Measurements from ENCODE around the gene CD24.

Gene CD24

DNA sequence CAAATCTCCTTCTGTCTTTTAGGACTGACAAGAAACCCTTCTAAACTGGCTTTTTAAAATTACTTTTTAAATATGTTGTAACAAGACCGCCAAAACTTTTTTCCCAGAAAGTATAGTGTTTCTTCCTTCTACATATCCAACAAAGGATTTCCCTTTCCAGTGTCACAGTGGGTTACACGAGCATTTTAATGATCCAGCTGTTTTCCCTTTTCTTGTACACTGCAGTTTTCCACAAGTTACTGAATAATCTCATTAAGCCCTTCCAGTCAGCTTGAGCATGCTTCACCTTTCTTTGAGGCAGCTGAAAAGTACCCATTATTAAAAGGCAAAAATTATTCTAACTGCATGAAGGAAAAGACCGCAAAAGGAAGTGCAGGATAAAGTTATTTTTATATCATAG lies 48.6 kb downstream of the CD24 start:
- TF ChIP-seq ZC3H10 (CRISPR knock-in tag; IDR thresholded peaks at IDR 0.05) (no peak), OSR1 (CRISPR knock-in tag; IDR thresholded peaks at IDR 0.05) (no peak), ZNF8 (CRISPR knock-in tag; IDR thresholded peaks at IDR 0.05) (no peak), RARB (CRISPR knock-in tag; IDR thresholded peaks at IDR 0.05) (no peak), ESRRG (CRISPR knock-in tag; IDR thresholded peaks at IDR 0.05) (no peak), ZNF70 (CRISPR knock-in tag; IDR thresholded peaks at IDR 0.05) (no peak), TOX (CRISPR knock-in tag; IDR thresholded peaks at IDR 0.05; ENCODE audit: borderline replicate concordance) (no peak), TCF4 (CRISPR knock-in tag; IDR thresholded peaks at IDR 0.05; ENCODE audit: borderline replicate concordance) (no peak), ARNTL (CRISPR knock-in tag; IDR thresholded peaks at IDR 0.05; ENCODE audit: borderline replicate concordance, low read depth) (no peak), ZFP3 (CRISPR knock-in tag; IDR thresholded peaks at IDR 0.05) (no peak), ZNF565 (CRISPR knock-in tag; conservative IDR thresholded peaks at IDR 0.05; ENCODE audit: low read depth) (no peak)
- TF ChIP-seq, protein P1, sequence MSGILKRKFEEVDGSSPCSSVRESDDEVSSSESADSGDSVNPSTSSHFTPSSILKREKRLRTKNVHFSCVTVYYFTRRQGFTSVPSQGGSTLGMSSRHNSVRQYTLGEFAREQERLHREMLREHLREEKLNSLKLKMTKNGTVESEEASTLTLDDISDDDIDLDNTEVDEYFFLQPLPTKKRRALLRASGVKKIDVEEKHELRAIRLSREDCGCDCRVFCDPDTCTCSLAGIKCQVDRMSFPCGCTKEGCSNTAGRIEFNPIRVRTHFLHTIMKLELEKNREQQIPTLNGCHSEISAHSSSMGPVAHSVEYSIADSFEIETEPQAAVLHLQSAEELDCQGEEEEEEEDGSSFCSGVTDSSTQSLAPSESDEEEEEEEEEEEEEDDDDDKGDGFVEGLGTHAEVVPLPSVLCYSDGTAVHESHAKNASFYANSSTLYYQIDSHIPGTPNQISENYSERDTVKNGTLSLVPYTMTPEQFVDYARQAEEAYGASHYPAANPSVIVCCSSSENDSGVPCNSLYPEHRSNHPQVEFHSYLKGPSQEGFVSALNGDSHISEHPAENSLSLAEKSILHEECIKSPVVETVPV (CRISPR knock-in tag; IDR thresholded peaks at IDR 0.05): no peak
- TF ChIP-seq, protein P2, sequence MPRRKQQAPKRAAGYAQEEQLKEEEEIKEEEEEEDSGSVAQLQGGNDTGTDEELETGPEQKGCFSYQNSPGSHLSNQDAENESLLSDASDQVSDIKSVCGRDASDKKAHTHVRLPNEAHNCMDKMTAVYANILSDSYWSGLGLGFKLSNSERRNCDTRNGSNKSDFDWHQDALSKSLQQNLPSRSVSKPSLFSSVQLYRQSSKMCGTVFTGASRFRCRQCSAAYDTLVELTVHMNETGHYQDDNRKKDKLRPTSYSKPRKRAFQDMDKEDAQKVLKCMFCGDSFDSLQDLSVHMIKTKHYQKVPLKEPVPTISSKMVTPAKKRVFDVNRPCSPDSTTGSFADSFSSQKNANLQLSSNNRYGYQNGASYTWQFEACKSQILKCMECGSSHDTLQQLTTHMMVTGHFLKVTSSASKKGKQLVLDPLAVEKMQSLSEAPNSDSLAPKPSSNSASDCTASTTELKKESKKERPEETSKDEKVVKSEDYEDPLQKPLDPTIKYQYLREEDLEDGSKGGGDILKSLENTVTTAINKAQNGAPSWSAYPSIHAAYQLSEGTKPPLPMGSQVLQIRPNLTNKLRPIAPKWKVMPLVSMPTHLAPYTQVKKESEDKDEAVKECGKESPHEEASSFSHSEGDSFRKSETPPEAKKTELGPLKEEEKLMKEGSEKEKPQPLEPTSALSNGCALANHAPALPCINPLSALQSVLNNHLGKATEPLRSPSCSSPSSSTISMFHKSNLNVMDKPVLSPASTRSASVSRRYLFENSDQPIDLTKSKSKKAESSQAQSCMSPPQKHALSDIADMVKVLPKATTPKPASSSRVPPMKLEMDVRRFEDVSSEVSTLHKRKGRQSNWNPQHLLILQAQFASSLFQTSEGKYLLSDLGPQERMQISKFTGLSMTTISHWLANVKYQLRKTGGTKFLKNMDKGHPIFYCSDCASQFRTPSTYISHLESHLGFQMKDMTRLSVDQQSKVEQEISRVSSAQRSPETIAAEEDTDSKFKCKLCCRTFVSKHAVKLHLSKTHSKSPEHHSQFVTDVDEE (CRISPR knock-in tag; IDR thresholded peaks at IDR 0.05): no peak
- TF ChIP-seq, protein P3, sequence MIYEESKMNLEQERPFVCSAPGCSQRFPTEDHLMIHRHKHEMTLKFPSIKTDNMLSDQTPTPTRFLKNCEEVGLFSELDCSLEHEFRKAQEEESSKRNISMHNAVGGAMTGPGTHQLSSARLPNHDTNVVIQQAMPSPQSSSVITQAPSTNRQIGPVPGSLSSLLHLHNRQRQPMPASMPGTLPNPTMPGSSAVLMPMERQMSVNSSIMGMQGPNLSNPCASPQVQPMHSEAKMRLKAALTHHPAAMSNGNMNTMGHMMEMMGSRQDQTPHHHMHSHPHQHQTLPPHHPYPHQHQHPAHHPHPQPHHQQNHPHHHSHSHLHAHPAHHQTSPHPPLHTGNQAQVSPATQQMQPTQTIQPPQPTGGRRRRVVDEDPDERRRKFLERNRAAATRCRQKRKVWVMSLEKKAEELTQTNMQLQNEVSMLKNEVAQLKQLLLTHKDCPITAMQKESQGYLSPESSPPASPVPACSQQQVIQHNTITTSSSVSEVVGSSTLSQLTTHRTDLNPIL (CRISPR knock-in tag; IDR thresholded peaks at IDR 0.05; ENCODE audit: low read depth): no peak
- TF ChIP-seq, protein P4, sequence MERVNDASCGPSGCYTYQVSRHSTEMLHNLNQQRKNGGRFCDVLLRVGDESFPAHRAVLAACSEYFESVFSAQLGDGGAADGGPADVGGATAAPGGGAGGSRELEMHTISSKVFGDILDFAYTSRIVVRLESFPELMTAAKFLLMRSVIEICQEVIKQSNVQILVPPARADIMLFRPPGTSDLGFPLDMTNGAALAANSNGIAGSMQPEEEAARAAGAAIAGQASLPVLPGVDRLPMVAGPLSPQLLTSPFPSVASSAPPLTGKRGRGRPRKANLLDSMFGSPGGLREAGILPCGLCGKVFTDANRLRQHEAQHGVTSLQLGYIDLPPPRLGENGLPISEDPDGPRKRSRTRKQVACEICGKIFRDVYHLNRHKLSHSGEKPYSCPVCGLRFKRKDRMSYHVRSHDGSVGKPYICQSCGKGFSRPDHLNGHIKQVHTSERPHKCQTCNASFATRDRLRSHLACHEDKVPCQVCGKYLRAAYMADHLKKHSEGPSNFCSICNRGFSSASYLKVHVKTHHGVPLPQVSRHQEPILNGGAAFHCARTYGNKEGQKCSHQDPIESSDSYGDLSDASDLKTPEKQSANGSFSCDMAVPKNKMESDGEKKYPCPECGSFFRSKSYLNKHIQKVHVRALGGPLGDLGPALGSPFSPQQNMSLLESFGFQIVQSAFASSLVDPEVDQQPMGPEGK (CRISPR knock-in tag; IDR thresholded peaks at IDR 0.05; ENCODE audit: borderline replicate concordance): no peak
- TF ChIP-seq, protein P5, sequence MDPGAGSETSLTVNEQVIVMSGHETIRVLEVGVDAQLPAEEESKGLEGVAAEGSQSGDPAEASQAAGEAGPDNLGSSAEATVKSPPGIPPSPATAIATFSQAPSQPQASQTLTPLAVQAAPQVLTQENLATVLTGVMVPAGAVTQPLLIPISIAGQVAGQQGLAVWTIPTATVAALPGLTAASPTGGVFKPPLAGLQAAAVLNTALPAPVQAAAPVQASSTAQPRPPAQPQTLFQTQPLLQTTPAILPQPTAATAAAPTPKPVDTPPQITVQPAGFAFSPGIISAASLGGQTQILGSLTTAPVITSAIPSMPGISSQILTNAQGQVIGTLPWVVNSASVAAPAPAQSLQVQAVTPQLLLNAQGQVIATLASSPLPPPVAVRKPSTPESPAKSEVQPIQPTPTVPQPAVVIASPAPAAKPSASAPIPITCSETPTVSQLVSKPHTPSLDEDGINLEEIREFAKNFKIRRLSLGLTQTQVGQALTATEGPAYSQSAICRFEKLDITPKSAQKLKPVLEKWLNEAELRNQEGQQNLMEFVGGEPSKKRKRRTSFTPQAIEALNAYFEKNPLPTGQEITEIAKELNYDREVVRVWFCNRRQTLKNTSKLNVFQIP (CRISPR knock-in tag; IDR thresholded peaks at IDR 0.05; ENCODE audit: borderline replicate concordance, low read depth): no peak

DNA sequence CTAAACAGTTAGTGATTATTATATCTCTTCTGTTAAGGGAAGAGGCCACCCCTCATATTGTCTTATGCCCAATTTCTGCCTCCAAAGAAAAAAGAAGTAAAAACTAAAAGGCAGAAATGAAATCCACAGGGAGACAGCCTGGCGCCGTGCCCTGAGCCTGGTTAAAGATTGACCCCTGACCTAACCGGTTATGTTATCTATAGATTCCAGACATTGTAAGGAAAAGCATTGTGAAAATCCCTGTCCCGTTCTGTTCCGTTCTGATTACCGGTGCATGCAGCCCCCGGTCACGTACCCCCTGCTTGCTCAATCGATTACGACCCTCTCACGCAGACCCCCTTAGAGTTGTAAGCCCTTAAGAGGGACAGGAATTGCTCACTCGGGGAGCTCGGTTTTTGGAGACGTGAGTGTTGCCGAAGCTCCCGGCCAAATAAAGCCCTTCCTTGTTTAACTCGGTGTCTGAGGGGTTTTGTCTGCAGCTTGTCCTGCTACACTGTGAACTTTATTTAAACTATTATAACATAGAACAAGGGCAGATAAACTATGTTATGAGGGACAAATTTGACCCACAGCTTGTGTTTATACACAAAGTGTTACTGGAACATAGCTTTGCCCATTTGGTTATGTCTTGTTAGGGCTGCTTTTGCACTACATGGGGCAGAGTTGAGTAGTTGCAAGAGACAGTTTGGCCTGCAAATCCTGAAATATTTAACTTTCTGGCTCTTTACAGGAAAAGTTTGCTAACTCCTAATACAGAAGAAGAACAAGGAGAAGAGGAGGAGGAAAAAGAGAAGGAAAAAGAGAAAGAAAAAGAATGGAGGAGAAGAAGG lies 49.6 kb downstream of the CD24 start:
- TF ChIP-seq, protein P1 (CRISPR knock-in tag; IDR thresholded peaks at IDR 0.05): no peak

More for the DNA sequence above, 48.6 kb downstream of the CD24 start:
- no peak for ATAC-seq

DNA sequence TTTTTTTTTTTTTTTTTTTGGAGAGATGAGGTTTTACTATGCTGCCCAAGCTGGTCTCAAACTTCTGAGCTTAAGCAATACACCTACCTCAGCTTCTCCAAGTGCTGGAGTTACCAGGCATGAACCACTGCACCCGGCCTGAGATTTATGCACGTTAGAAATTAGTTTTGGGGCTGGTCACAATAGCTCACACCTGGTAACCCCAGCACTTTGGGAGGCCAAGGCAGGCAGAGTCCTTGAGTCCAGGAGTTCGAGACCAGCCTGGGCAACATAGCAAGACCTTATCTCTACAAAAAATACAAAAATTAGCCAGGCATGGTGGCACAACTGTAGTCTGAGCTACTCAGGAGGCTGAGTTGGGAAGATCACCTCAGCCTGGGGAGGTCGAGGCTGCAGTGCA lies 51.9 kb downstream of the CD24 start:
- ATAC-seq: no peak
- no peak for TF ChIP-seq GLIS3 (CRISPR knock-in tag; IDR thresholded peaks at IDR 0.05)
- no peak for TF ChIP-seq SNAI2 (CRISPR knock-in tag; IDR thresholded peaks at IDR 0.05)
- TF ChIP-seq BACH2 (CRISPR knock-in tag; IDR thresholded peaks at IDR 0.05; ENCODE audit: borderline replicate concordance): no peak
- TF ChIP-seq OSR1 (CRISPR knock-in tag; IDR thresholded peaks at IDR 0.05): no peak
- TF ChIP-seq, protein P3 (CRISPR knock-in tag; IDR thresholded peaks at IDR 0.05; ENCODE audit: low read depth): no peak
- TF ChIP-seq ZFP30 (CRISPR knock-in tag; IDR thresholded peaks at IDR 0.05): no peak
- TF ChIP-seq ZNF8 (CRISPR knock-in tag; IDR thresholded peaks at IDR 0.05): no peak
- TF ChIP-seq TCF4 (CRISPR knock-in tag; IDR thresholded peaks at IDR 0.05; ENCODE audit: borderline replicate concordance): no peak
- no peak for TF ChIP-seq RARB (CRISPR knock-in tag; IDR thresholded peaks at IDR 0.05)
- TF ChIP-seq, protein P4 (CRISPR knock-in tag; IDR thresholded peaks at IDR 0.05; ENCODE audit: borderline replicate concordance): no peak
- TF ChIP-seq ZC3H10 (CRISPR knock-in tag; IDR thresholded peaks at IDR 0.05): no peak
- no peak for TF ChIP-seq CSDC2 (CRISPR knock-in tag; IDR thresholded peaks at IDR 0.05)
- TF ChIP-seq ZFP3 (CRISPR knock-in tag; IDR thresholded peaks at IDR 0.05): no peak

More for the DNA sequence above, 49.6 kb downstream of the CD24 start:
- ATAC-seq: no peak

Measured in SK-N-SH treated with all-trans-retinoic acid at 6 μM for 48 hours (cell line).